Stimulated activated CD8-positive, alpha-beta memory T cell treated with anti-CD3 and anti-CD28 coated beads, Interleukin-12 subunit alpha, Interleukin-12 subunit beta, amount 100 ng/mL, for 1 hour (primary cell): ENCODE data around the gene FBXO36.

Experiments used
- DNase-seq: peaks from one replicate; pipeline ENCODE4 v3.0.0-alpha.2; 2020; ENCODE audit warnings: low read depth

The FBXO36 gene

GRCh38 chr2:229970406-229970805 is 48.1 kb downstream of the FBXO36 start:
- no peak for DNase-seq

DNA sequence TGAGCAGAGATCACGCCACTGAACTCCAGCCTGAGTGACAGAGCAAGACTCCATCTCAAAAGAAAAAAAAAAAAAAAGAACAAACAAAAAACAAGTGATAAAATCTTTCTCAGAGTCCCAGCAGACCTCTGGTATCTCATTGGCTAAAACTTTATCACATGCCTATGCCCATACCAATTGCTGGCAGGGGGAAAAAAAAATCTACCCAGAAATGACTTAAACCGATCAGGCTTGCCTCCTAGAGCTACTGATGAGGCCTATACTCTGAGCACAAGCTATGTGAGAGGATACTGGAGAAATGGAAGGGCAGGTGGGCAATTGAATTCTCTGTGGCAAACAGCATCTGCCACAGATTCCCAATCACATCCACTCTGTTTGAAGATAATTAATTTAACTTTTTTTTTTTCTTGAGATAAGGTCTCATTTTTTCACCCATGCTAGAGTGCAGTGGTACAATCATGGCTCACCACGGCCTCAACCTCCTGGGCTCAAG is 49.0 kb downstream of the FBXO36 start:
- DNase-seq = no peak

DNA sequence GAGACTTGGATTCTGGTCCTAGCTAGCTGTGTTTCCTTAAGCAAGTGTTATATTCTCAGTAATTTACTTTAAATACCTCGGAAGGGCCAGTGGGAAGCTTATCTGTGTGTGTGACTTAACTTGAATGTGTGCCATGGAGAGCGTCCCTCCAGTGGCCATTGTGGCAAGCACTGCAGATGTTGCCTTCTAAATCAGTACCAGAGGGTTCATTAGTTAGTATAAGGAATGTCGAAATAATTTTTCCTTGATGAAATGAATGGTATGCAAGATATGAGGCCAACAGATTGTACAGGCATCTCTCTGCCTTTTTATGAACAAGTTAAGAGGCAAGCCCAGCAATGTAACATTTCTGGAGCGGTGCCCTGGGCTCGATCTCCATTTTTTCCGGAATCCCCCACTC is 52.0 kb downstream of the FBXO36 start:
- no peak for DNase-seq

- no peak for DNase-seq
These were observed 58.3 kb downstream of the FBXO36 start for GRCh38 chr2:229980431-229981184.

- no peak for DNase-seq
These were observed 70.9 kb downstream of the FBXO36 start for GRCh38 chr2:229993236-229993635.

DNA sequence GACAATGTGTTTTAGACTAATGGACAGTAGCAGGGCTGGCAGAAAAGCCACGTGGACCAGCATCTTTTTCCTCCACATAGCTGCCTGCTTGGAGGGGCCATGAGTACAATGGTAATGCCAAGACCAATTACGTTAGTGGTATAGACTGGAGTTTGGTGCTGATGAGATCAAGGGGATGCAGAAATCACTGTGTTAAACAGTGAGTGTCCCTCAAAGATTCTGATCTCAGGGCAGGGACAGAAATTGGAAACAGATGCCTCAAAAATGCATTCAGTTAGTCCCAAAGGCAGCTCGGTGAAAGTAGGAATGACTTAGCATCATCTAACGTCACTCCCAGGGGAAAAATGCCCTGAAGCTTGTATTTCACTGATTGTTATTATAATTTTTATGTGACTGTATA is 74.0 kb downstream of the FBXO36 start:
- no peak for DNase-seq

- no peak for DNase-seq
These were observed 75.3 kb downstream of the FBXO36 start for GRCh38 chr2:229997565-229997964.

GRCh38 chr2:230000118-230000841 is 78.0 kb downstream of the FBXO36 start:
- DNase-seq = no peak

GRCh38 chr2:230007931-230008707 is 85.8 kb downstream of the FBXO36 start:
- peak; percentile 74 for DNase-seq

GRCh38 chr2:230008708-230009066 is 86.4 kb downstream of the FBXO36 start:
- DNase-seq = no peak

DNA sequence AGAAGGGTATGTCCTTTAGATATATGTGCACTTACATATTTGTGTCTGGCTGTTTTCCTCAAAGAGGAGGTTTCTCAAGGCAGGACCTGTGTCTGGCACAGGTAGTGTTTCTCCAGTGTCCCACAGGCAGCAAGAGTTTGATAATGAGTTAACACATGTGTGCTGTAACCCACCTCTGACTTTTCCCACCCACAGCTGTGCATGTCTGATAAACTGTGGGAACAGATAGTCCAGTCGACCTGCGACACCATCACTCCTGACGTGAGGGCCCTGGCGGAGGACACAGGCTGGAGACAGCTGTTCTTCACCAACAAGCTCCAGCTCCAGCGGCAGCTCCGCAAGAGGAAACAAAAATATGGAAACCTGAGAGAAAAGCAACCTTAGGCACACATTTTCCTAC is 88.2 kb downstream of the FBXO36 start:
- DNase-seq = no peak

DNA sequence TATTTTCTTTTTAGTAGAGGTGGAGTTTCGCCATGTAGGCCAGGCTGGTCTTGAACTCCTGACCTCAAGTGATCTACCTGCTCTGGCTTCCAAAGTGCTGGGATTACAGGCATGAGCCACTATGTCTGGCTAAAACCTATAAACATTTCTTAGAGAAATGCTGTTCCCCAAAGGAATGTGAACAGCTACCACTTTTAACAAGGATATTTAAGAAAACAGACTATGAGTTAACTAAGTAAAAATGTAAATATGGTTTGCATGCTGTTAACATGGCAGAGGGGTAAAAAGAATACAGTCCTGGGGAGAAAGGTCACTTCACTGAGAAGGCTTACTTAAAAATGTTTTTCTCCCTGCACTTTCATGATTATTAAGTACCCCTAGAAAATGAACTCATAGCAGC is 89.3 kb downstream of the FBXO36 start:
- DNase-seq = no peak

GRCh38 chr2:230012267-230012884 is 90.1 kb downstream of the FBXO36 start:
- DNase-seq = no peak

- DNase-seq = no peak
These were observed 94.5 kb downstream of the FBXO36 start for GRCh38 chr2:230016844-230017243.

DNA sequence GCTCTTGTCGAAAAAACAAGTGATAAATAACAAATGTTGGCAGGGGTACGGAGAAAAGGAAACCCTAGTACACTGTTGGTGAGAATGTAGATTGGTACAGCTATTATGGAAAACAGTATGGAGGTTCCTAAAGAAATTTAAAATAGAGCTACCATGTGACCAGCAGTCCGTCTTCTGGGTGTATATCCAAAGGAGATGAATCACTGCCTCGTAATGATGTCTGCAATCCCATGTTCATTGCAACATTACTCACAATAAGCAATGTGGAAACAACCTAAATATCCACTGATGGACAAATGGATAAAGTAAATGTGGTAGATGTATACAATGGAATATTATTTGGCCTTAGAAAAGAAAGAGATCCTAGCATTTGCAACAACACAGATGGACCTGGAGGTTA is 95.8 kb downstream of the FBXO36 start:
- DNase-seq = no peak

DNA sequence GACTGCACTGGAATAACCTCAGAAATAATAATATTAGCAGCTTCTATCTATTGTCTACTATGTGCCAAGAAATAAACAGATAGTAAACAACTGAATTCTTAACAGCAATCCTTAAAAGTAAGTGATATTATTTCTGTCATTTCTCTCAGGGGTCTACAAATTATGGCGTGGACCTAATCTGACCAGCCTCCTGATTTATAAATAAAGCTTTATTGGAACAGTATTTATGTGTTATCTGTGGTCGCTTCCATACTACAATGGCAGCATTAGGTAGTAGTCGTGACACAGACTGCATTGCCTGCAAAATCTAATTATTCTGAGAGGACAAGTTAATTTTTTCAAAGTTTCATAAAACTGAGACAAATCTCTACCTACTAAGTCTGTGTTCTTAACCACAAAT is 97.4 kb downstream of the FBXO36 start:
- no peak for DNase-seq

GRCh38 chr2:230023313-230023712 is 101.0 kb downstream of the FBXO36 start:
- DNase-seq = no peak

DNA sequence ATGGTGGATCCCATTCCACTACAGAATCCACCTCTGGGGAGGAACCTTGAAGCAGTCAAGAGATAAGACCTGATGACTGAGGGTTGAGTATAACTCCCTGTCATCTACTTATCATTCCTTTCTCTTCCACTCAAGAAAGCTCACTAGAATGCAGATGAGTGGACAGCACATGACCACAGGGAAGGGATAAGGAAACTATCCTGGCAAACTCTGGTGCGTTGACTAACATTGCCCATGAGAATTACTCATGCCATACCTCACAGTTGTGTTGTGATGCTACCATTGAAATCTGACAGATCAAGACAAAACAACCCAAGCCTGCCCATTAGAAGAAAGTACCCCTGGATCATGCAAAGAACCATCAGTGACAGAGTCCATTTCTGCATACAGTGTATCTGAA is 119.9 kb downstream of the FBXO36 start:
- DNase-seq = no peak

DNA sequence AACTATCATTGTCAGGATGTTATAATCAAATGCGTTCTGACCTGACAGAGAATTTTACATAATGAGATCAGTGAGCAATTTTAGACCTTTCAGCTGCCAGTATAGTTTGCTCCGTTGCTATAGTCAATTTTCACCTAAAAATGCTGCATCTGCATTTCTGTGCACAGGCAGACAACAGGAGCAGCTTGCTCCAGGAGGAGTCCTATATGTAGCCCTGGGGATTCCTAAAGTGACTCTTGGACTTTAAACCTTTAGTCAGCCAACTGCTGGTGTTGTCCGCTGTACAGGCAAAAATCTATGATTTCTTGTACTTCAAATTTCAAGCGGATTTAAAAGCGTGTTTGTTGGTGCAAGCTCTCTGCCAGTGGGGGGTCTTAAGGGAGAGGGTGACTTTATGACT is 120.7 kb downstream of the FBXO36 start:
- no peak for DNase-seq

DNA sequence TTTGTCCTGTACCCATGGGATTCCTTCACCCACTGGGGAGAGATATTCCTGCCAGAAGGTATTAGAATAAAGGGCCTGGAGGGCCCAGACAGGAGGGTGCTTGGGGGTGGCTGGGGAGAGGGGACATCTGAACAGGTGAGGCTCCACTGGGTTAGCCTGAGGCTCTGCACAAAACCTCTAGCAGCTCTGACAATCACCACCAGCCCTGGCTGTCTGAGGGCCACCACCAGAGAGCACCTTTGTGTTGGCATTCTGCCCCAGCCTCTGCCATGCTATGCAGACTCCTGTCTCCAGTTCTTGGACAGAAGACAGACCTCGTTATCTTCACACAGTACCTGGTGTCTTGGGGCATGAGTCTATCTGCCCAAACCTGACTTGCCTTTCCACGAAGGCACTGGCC is 121.2 kb downstream of the FBXO36 start:
- no peak for DNase-seq

GRCh38 chr2:230046491-230046890 is 124.2 kb downstream of the FBXO36 start:
- DNase-seq = no peak

DNA sequence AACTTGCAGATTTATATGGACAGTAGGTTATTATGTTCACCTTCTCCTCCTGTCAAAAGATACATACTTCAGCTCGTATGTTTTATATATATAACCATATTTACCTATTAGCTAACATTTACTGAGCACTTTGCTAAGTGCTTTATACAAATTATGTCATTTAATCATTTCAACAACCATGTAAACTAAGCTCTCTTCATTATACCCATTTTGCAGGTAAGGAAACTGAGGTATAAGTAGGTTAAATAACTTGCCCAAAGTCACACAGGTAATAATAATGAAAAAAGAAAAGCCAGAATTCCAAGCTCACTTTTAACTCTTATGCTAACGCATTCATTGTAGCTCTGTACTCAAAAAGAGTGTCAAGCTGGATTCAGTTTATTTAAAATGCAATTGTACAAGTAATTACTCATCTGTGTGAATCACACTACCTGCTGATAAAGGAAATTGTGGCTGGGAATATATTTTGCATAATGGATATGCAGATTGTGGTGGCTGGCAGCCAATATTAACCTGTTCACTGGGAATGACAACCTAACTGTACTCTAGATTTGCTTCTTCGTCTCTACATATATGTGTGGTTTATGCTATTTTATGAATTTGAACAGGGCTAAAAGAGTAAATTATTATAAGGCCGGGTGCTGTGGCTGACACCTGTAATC is 125.8 kb downstream of the FBXO36 start:
- DNase-seq = no peak
